ENCODE measurements around the gene NRTN. TPM values are rescaled to one million over a fixed set of nuclear protein-coding genes. Genes with fewer than 3 reads are reported as not detected.
"Not testable (repeated sequence)": the region's sequence is repeated elsewhere in the genome, so short reads cannot be mapped to it uniquely, and the experiment has no call there.

The NRTN gene
- total RNA-seq = under 1 TPM in 1 of 2 experiments, not detected in 1; 0.37 TPM

- no peak for DNase-seq
- POLR2A ChIA-PET = interaction anchor here (0.6 to 1.2 kb wide), 3 partner anchors 23 to 217 kb away, joined by 3 to 6 read pairs (median 5); no protein-coding TSS in a partner anchor
- H3K27me3 Mint-ChIP-seq = peaks cover 38% of the 10 kb centered on the region
- H3K9me3 Mint-ChIP-seq = no peaks in the 10 kb centered on the region
- peak within 1 kb of the TSS; percentile 57 for H3K4me3 Mint-ChIP-seq
- peak within 1 kb of the TSS; percentile 50 for H3K27ac Mint-ChIP-seq
- CTCF ChIA-PET = interaction anchor here (0.7 to 2.8 kb wide), 59 partner anchors 8 to 482 kb away, joined by 3 to 74 read pairs (median 5); partner anchors contain the start of genes CATSPERD, DUS3L, FUT6 and LONP1
- peaks cover 24% of the 10 kb centered on the region for H3K4me1 Mint-ChIP-seq
- H3K36me3 Mint-ChIP-seq (ENCODE audit: low read depth) = no peaks in the 10 kb centered on the region
Observed at GRCh38 chr19:5804516-5805461, at the start of gene NRTN. Gene NRTN (plus strand): TSS chr19:5805067. CDS start chr19:5824166, 19,099 bp downstream.

- ChIA-PET POLR2A (no interaction called here), CTCF (interaction anchor here (0.6 kb wide), 1 partner anchor 673 kb away, joined by 3 read pairs; no protein-coding TSS in a partner anchor)
- Mint-ChIP-seq H3K9me3 (no peaks in the 10 kb centered on the region), H3K27me3 (no peaks in the 10 kb centered on the region), H3K27ac (no peak overlapping the region), H3K4me1 (no peaks in the 10 kb centered on the region), H3K4me3 (no peak overlapping the region), H3K36me3 (ENCODE audit: low read depth) (no peaks in the 10 kb centered on the region)
- DNase-seq = no peak
Observed at GRCh38 chr19:5762608-5763217, 42.2 kb upstream of the NRTN start.

GRCh38 chr19:5765220-5765619 is 39.6 kb upstream of the NRTN start:
- H3K4me3 Mint-ChIP-seq = no peak overlapping the region
- ChIA-PET POLR2A (no interaction called here), CTCF (no interaction called here)
- no peak overlapping the region for H3K27ac Mint-ChIP-seq
- H3K9me3 Mint-ChIP-seq = no peaks in the 10 kb centered on the region
- no peaks in the 10 kb centered on the region for H3K4me1 Mint-ChIP-seq
- no peaks in the 10 kb centered on the region for H3K27me3 Mint-ChIP-seq
- DNase-seq = no peak
- H3K36me3 Mint-ChIP-seq (ENCODE audit: low read depth) = no peaks in the 10 kb centered on the region

- Mint-ChIP-seq H3K27ac (no peak overlapping the region), H3K4me1 (no peaks in the 10 kb centered on the region), H3K36me3 (ENCODE audit: low read depth) (no peaks in the 10 kb centered on the region), H3K4me3 (no peak overlapping the region), H3K27me3 (no peaks in the 10 kb centered on the region), H3K9me3 (no peaks in the 10 kb centered on the region)
- ChIA-PET POLR2A (no interaction called here), CTCF (no interaction called here)
- DNase-seq = no peak
Observed at GRCh38 chr19:5767949-5768348, 36.9 kb upstream of the NRTN start.

- POLR2A ChIA-PET = no interaction called here
- Mint-ChIP-seq H3K4me1 (no peaks in the 10 kb centered on the region), H3K36me3 (ENCODE audit: low read depth) (no peaks in the 10 kb centered on the region), H3K4me3 (no peak overlapping the region), H3K9me3 (no peaks in the 10 kb centered on the region), H3K27me3 (peaks cover 4% of the 10 kb centered on the region), H3K27ac (no peak overlapping the region)
- CTCF ChIA-PET = no interaction called here
- no peak for DNase-seq
Observed at GRCh38 chr19:5772416-5772815, 32.5 kb upstream of the NRTN start.

GRCh38 chr19:5773276-5773675 is 31.6 kb upstream of the NRTN start:
- H3K27ac Mint-ChIP-seq = no peak overlapping the region
- H3K4me3 Mint-ChIP-seq = no peak overlapping the region
- peaks cover 4% of the 10 kb centered on the region for H3K27me3 Mint-ChIP-seq
- ChIA-PET POLR2A (no interaction called here), CTCF (interaction anchor here (0.6 kb wide), 1 partner anchor 38 kb away, joined by 4 read pairs; no protein-coding TSS in a partner anchor)
- H3K36me3 Mint-ChIP-seq (ENCODE audit: low read depth) = no peaks in the 10 kb centered on the region
- H3K4me1 Mint-ChIP-seq = no peaks in the 10 kb centered on the region
- no peak for DNase-seq
- H3K9me3 Mint-ChIP-seq = no peaks in the 10 kb centered on the region

- ChIA-PET POLR2A (no interaction called here), CTCF (interaction anchor here (0.7 kb wide), 1 partner anchor 146 kb away, joined by 4 read pairs; no protein-coding TSS in a partner anchor)
- Mint-ChIP-seq H3K27me3 (peaks cover 4% of the 10 kb centered on the region), H3K27ac (no peak overlapping the region), H3K9me3 (no peaks in the 10 kb centered on the region), H3K4me3 (no peak overlapping the region), H3K36me3 (ENCODE audit: low read depth) (no peaks in the 10 kb centered on the region), H3K4me1 (no peaks in the 10 kb centered on the region)
- DNase-seq = no peak
Observed at GRCh38 chr19:5774921-5775320, 29.9 kb upstream of the NRTN start.

GRCh38 chr19:5775668-5776309 is 29.1 kb upstream of the NRTN start:
- Mint-ChIP-seq H3K9me3 (no peaks in the 10 kb centered on the region), H3K4me3 (no peak overlapping the region), H3K27me3 (peaks cover 4% of the 10 kb centered on the region), H3K27ac (no peak overlapping the region), H3K36me3 (ENCODE audit: low read depth) (no peaks in the 10 kb centered on the region), H3K4me1 (no peaks in the 10 kb centered on the region)
- ChIA-PET POLR2A (no interaction called here), CTCF (interaction anchor here (0.7 kb wide), 1 partner anchor 146 kb away, joined by 4 read pairs; no protein-coding TSS in a partner anchor)
- no peak for DNase-seq

GRCh38 chr19:5778402-5778801 is 26.5 kb upstream of the NRTN start:
- ChIA-PET POLR2A (no interaction called here), CTCF (interaction anchor here (0.9 kb wide), 1 partner anchor 12 kb away, joined by 3 read pairs; no protein-coding TSS in a partner anchor)
- Mint-ChIP-seq H3K36me3 (ENCODE audit: low read depth) (no peaks in the 10 kb centered on the region), H3K27me3 (peaks cover 1% of the 10 kb centered on the region), H3K9me3 (no peaks in the 10 kb centered on the region), H3K4me1 (no peaks in the 10 kb centered on the region), H3K4me3 (no peak overlapping the region), H3K27ac (no peak overlapping the region)
- no peak for DNase-seq

GRCh38 chr19:5780916-5781315 is 24.0 kb upstream of the NRTN start:
- H3K27ac Mint-ChIP-seq; POLR2A ChIA-PET; H3K9me3 Mint-ChIP-seq; H3K36me3 Mint-ChIP-seq (ENCODE audit: low read depth); DNase-seq; CTCF ChIA-PET; H3K4me3 Mint-ChIP-seq; H3K27me3 Mint-ChIP-seq; H3K4me1 Mint-ChIP-seq: not testable (repeated sequence)

GRCh38 chr19:5782322-5782721 is 22.5 kb upstream of the NRTN start:
- DNase-seq = no peak
- H3K27ac Mint-ChIP-seq = no peak overlapping the region
- POLR2A ChIA-PET = no interaction called here

GRCh38 chr19:5782945-5783919 is 21.6 kb upstream of the NRTN start:
- no peaks in the 10 kb centered on the region for H3K27me3 Mint-ChIP-seq
- no peak overlapping the region for H3K27ac Mint-ChIP-seq
- DNase-seq = no peak
- no peak overlapping the region for H3K4me3 Mint-ChIP-seq
- peaks cover 12% of the 10 kb centered on the region for H3K36me3 Mint-ChIP-seq (ENCODE audit: low read depth)
- POLR2A ChIA-PET = no interaction called here
- CTCF ChIA-PET = interaction anchor here (0.5 to 1.5 kb wide), 3 partner anchors 21 to 1702 kb away, joined by 4 to 6 read pairs (median 4); partner anchors contain the start of gene RPL36
- H3K4me1 Mint-ChIP-seq = no peaks in the 10 kb centered on the region
- no peaks in the 10 kb centered on the region for H3K9me3 Mint-ChIP-seq

More at GRCh38 chr19:5782322-5782721, 22.5 kb upstream of the NRTN start:
- Mint-ChIP-seq H3K27me3 (no peaks in the 10 kb centered on the region), H3K36me3 (ENCODE audit: low read depth) (peaks cover 8% of the 10 kb centered on the region), H3K4me1 (no peaks in the 10 kb centered on the region), H3K9me3 (no peaks in the 10 kb centered on the region), H3K4me3 (no peak overlapping the region)
- CTCF ChIA-PET = interaction anchor here (1.4 kb wide), 1 partner anchor 93 kb away, joined by 4 read pairs; the partner anchor contains the start of gene RPL36
